Measurements from ENCODE around the gene SENP5.

GRCh38 chr3:196872316-196872715 lies 4.6 kb downstream of the SENP5 start:
- TF ChIP-seq POLR2AphosphoS5 (IDR thresholded peaks at IDR 0.05) = no peak
- no peak for TF ChIP-seq CTCF (IDR thresholded peaks at IDR 0.05)
- TF ChIP-seq POLR2A (IDR thresholded peaks at IDR 0.05) = no peak
- no peak for TF ChIP-seq EP300 (IDR thresholded peaks at IDR 0.05)
